ENCODE measurements around the gene RAB3C.

DNA sequence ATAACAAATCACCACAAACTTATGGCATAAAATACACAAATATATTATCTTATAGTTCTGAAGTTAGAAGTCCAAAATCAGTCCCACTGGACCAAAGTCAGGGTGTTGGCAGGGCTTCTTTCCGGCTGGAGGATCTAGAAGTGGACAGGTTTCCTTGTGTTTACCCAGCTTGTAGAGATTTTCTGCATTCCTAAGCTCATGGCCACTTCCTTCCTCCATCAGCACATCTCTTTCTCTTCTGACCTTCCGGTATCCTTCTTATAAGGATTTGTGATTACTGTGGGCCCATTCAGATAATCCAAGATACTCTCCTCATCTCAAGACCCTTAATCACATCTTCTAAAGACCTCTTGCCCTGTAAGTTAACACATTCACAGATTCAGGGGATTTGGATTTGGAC lies 97.6 kb downstream of the RAB3C start:
- TF ChIP-seq, protein P1, sequence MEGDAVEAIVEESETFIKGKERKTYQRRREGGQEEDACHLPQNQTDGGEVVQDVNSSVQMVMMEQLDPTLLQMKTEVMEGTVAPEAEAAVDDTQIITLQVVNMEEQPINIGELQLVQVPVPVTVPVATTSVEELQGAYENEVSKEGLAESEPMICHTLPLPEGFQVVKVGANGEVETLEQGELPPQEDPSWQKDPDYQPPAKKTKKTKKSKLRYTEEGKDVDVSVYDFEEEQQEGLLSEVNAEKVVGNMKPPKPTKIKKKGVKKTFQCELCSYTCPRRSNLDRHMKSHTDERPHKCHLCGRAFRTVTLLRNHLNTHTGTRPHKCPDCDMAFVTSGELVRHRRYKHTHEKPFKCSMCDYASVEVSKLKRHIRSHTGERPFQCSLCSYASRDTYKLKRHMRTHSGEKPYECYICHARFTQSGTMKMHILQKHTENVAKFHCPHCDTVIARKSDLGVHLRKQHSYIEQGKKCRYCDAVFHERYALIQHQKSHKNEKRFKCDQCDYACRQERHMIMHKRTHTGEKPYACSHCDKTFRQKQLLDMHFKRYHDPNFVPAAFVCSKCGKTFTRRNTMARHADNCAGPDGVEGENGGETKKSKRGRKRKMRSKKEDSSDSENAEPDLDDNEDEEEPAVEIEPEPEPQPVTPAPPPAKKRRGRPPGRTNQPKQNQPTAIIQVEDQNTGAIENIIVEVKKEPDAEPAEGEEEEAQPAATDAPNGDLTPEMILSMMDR (optimal IDR thresholded peaks at IDR 0.05 in 1 of 3, IDR thresholded peaks at IDR 0.05 in 1 of 3, conservative IDR thresholded peaks at IDR 0.05 in 1 of 3; ENCODE audit: extremely low read depth in 1 of 3, insufficient read depth in 2 of 3, low read length in 3 of 3), result no peak
- TF ChIP-seq EZH2 (IDR thresholded peaks at IDR 0.05; ENCODE audit: low read length), result no peak
